ENCODE data around the gene IL17RC. TPM values are rescaled to one million over a fixed set of nuclear protein-coding genes. Genes with fewer than 3 reads are reported as not detected.
A peak's percentile ranks its signal among the peaks of the same experiment; 100 is the strongest.
"Not testable (repeated sequence)": the region's sequence is repeated elsewhere in the genome, so short reads cannot be mapped to it uniquely, and the experiment has no call there.

IL17RC gene
- total and polyA plus RNA-seq, 5 experiments from 2014 or later = 0.39 to 10.0 (median 9.5) TPM

GRCh38 chr3:9928158-9928557, 11.3 kb downstream of the IL17RC start:
- Mint-ChIP-seq H3K27me3 (peaks cover 0 to 3% (median 0%) of the 10 kb centered on the region in 5 donors), H3K4me1 (peaks cover 3 to 18% (median 14%) of the 10 kb centered on the region in 4 donors), H3K36me3 (no peaks in the 10 kb centered on the region), H3K9me3 (no peaks in the 10 kb centered on the region), H3K27ac (no peak overlapping the region), H3K4me3 (no peak overlapping the region)
- DNase-seq (no peak), ATAC-seq (no peak)
- POLR2A ChIA-PET = no interaction called here

- Mint-ChIP-seq H3K27ac (peak overlapping the region; percentile 37 to 87 (median 74)), H3K36me3 (peaks cover 0 to 11% (median 0%) of the 10 kb centered on the region in 3 donors), H3K9me3 (no peaks in the 10 kb centered on the region), H3K4me1 (peaks cover 22 to 40% (median 38%) of the 10 kb centered on the region in 4 donors), H3K27me3 (no peaks in the 10 kb centered on the region), H3K4me3 (peak overlapping the region in 7 of 10 donors; percentile 13 to 60 (median 53))
- ATAC-seq = no peak
- peak in 1 of 10 donors; percentile 62 for DNase-seq
- POLR2A ChIA-PET = interaction anchor here (0.5 to 5.6 kb wide), 6 partner anchors 15 to 322 kb away, joined by 3 to 73 read pairs (median 6); partner anchors contain the start of genes IL17RC, JAGN1, PRRT3 and TTLL3
Measured at GRCh38 chr3:9930804-9931418, 14.0 kb downstream of the IL17RC start.

GRCh38 chr3:9932535-9932842, 15.6 kb downstream of the IL17RC start:
- Mint-ChIP-seq H3K36me3 (peaks cover 0 to 21% (median 2%) of the 10 kb centered on the region in 3 donors), H3K9me3 (no peaks in the 10 kb centered on the region), H3K4me3 (peak overlapping the region; percentile 94 to 99 (median 98)), H3K4me1 (peaks cover 24 to 53% (median 45%) of the 10 kb centered on the region in 4 donors), H3K27me3 (no peaks in the 10 kb centered on the region), H3K27ac (peak overlapping the region; percentile 96 to 100 (median 99))
- ATAC-seq (no peak), DNase-seq (no peak)
- POLR2A ChIA-PET = interaction anchor here (0.7 to 5.6 kb wide), 26 partner anchors 11 to 536 kb away, joined by 3 to 73 read pairs (median 10); partner anchors contain the start of genes ARPC4, EMC3, FANCD2 and IL17RC

GRCh38 chr3:9932843-9933560, 16.1 kb downstream of the IL17RC start:
- Mint-ChIP-seq H3K4me3 (peak overlapping the region; percentile 94 to 99 (median 98)), H3K36me3 (peaks cover 0 to 23% (median 2%) of the 10 kb centered on the region in 3 donors), H3K9me3 (no peaks in the 10 kb centered on the region), H3K27ac (peak overlapping the region; percentile 96 to 100 (median 99)), H3K4me1 (peaks cover 24 to 53% (median 45%) of the 10 kb centered on the region in 4 donors), H3K27me3 (no peaks in the 10 kb centered on the region)
- DNase-seq (peak; percentile 80 to 94 (median 86)), ATAC-seq (peak; percentile 61 to 69)
- POLR2A ChIA-PET = interaction anchor here (0.6 to 5.6 kb wide), 33 partner anchors 10 to 666 kb away, joined by 3 to 73 read pairs (median 8); partner anchors contain the start of genes ARPC4, BRPF1, EMC3 and FANCD2

- Mint-ChIP-seq H3K4me3 (peak within 1 kb of the TSS; percentile 94 to 99 (median 98)), H3K27ac (peak within 1 kb of the TSS; percentile 96 to 100 (median 99)), H3K4me1 (peaks cover 24 to 53% (median 45%) of the 10 kb centered on the region in 4 donors), H3K36me3 (peaks cover 0 to 28% (median 2%) of the 10 kb centered on the region in 3 donors), H3K27me3 (no peaks in the 10 kb centered on the region), H3K9me3 (no peaks in the 10 kb centered on the region)
- DNase-seq = peak; percentile 95 to 98 (median 98)
- POLR2A ChIA-PET = interaction anchor here (0.6 to 5.6 kb wide), 31 partner anchors 10 to 665 kb away, joined by 3 to 73 read pairs (median 9); partner anchors contain the start of genes ARPC4, BRPF1, EMC3 and FANCD2
- peak; percentile 83 for ATAC-seq
Measured at GRCh38 chr3:9933561-9934234, 16.8 kb downstream of the IL17RC start, which contains the start of gene CRELD1. Gene CRELD1, plus strand, starts transcription at chr3:9933834. Its CDS starts 605 bp downstream, at chr3:9934439.

- POLR2A ChIA-PET = interaction anchor here (0.7 to 5.6 kb wide), 15 partner anchors 9 to 285 kb away, joined by 3 to 73 read pairs (median 14); partner anchors contain the start of genes ARPC4, EMC3, FANCD2 and JAGN1
- peak in 4 of 10 donors; percentile 29 to 72 (median 34) for DNase-seq
- H3K4me3 Mint-ChIP-seq = peak overlapping the region; percentile 94 to 99 (median 98)
- peak; percentile 5 to 18 for ATAC-seq
- no peaks in the 10 kb centered on the region for H3K27me3 Mint-ChIP-seq
- no peaks in the 10 kb centered on the region for H3K9me3 Mint-ChIP-seq
- H3K4me1 Mint-ChIP-seq = peaks cover 24 to 53% (median 45%) of the 10 kb centered on the region in 4 donors
- peak overlapping the region; percentile 96 to 100 (median 99) for H3K27ac Mint-ChIP-seq
- H3K36me3 Mint-ChIP-seq = peaks cover 0 to 28% (median 2%) of the 10 kb centered on the region in 3 donors
Measured at GRCh38 chr3:9934235-9934621, 17.3 kb downstream of the IL17RC start.

GRCh38 chr3:9934993-9935392, 18.1 kb downstream of the IL17RC start:
- DNase-seq (peak in 2 of 10 donors; percentile 17 to 54), ATAC-seq (no peak)
- POLR2A ChIA-PET = interaction anchor here (0.6 to 5.6 kb wide), 11 partner anchors 8 to 252 kb away, joined by 3 to 73 read pairs (median 6); partner anchors contain the start of genes IL17RE, JAGN1, PRRT3 and VHL
- Mint-ChIP-seq H3K9me3 (no peaks in the 10 kb centered on the region), H3K27ac (peak overlapping the region; percentile 91 to 100 (median 99)), H3K4me3 (peak overlapping the region; percentile 94 to 99 (median 98)), H3K4me1 (peaks cover 24 to 53% (median 45%) of the 10 kb centered on the region in 4 donors), H3K36me3 (peaks cover 0 to 28% (median 2%) of the 10 kb centered on the region in 3 donors), H3K27me3 (no peaks in the 10 kb centered on the region)

GRCh38 chr3:9935966-9936510, 19.1 kb downstream of the IL17RC start:
- peak overlapping the region in 4 of 10 donors; percentile 10 to 98 (median 70) for H3K4me3 Mint-ChIP-seq
- DNase-seq (peak in 1 of 10 donors; percentile 10), ATAC-seq (no peak)
- POLR2A ChIA-PET = interaction anchor here (4.0 to 5.6 kb wide), 2 partner anchors 11 to 16 kb away, joined by 73 read pairs; partner anchors contain the start of gene PRRT3
- H3K27me3 Mint-ChIP-seq = no peaks in the 10 kb centered on the region
- H3K4me1 Mint-ChIP-seq = peaks cover 24 to 53% (median 40%) of the 10 kb centered on the region in 4 donors
- peak overlapping the region in 5 of 10 donors; percentile 18 to 100 (median 99) for H3K27ac Mint-ChIP-seq
- peaks cover 0 to 31% (median 2%) of the 10 kb centered on the region in 3 donors for H3K36me3 Mint-ChIP-seq
- H3K9me3 Mint-ChIP-seq = no peaks in the 10 kb centered on the region

- Mint-ChIP-seq H3K9me3 (no peaks in the 10 kb centered on the region), H3K27me3 (no peaks in the 10 kb centered on the region), H3K4me3 (no peak overlapping the region), H3K36me3 (peaks cover 0 to 35% (median 4%) of the 10 kb centered on the region in 3 donors), H3K4me1 (peaks cover 22 to 46% (median 29%) of the 10 kb centered on the region in 4 donors), H3K27ac (peak overlapping the region in 3 of 10 donors; percentile 36 to 87 (median 50))
- DNase-seq = no peak
- POLR2A ChIA-PET = no interaction called here
- ATAC-seq = no peak
Measured at GRCh38 chr3:9937486-9938238, 20.8 kb downstream of the IL17RC start.

- no peak overlapping the region for H3K4me3 Mint-ChIP-seq
- DNase-seq (peak in 1 of 10 donors; percentile 8), ATAC-seq (no peak)
- H3K4me1 Mint-ChIP-seq = peaks cover 20 to 33% (median 27%) of the 10 kb centered on the region in 4 donors
- POLR2A ChIA-PET = no interaction called here
- H3K9me3 Mint-ChIP-seq = no peaks in the 10 kb centered on the region
- peaks cover 0 to 38% (median 4%) of the 10 kb centered on the region in 3 donors for H3K36me3 Mint-ChIP-seq
- H3K27me3 Mint-ChIP-seq = no peaks in the 10 kb centered on the region
- H3K27ac Mint-ChIP-seq = no peak overlapping the region
Measured at GRCh38 chr3:9938966-9939365, 22.1 kb downstream of the IL17RC start.

- peak in 1 of 10 donors; percentile 31 for DNase-seq
- POLR2A ChIA-PET, H3K9me3 Mint-ChIP-seq, ATAC-seq, H3K27ac Mint-ChIP-seq, H3K27me3 Mint-ChIP-seq, H3K4me3 Mint-ChIP-seq: not testable (repeated sequence)
- Mint-ChIP-seq H3K36me3 (peaks cover 0 to 37% (median 4%) of the 10 kb centered on the region in 3 donors), H3K4me1 (peaks cover 13 to 24% (median 18%) of the 10 kb centered on the region in 4 donors)
Measured at GRCh38 chr3:9939906-9940305, 23.0 kb downstream of the IL17RC start.

All from naive thymus-derived CD8-positive, alpha-beta T cell (primary cell).